DND-41 (cell line): ENCODE data around the gene C22orf23.

ENCODE experiments used
- ATAC-seq: fragments of 200-7000 bp; cut with Tn5 transposase; 3 replicates; pipeline ENCODE4 v1.9.1; 2021; ENCODE audit warnings: low read depth; ENCODE audit not compliant: insufficient read depth
- DNase-seq: peaks from one replicate; pipeline ENCODE4 v3.0.0-alpha.2; 2020
- H2AFZ ChIP-seq: 2 replicates; pipeline ENCODE4 v1.6.0; 2012; ENCODE audit warnings: low read depth, low read length
- H3K27ac ChIP-seq: 2 replicates; pipeline ENCODE4 v1.5.1; 2012; ENCODE audit warnings: low read length, inconsistent platforms
- H3K27me3 ChIP-seq: fragments of 200-600 bp; sonication (generic); 2 replicates; pipeline ENCODE4 v1.6.0; 2012; ENCODE audit warnings: low read length, mild to moderate bottlenecking, inconsistent platforms; ENCODE audit not compliant: insufficient read depth, poor library complexity
- H3K36me3 ChIP-seq: 2 replicates; pipeline ENCODE4 v1.5.1; 2012; ENCODE audit warnings: low read length, inconsistent platforms; ENCODE audit not compliant: insufficient read depth
- H3K4me1 ChIP-seq: 2 replicates; pipeline ENCODE4 v1.5.1; 2012; ENCODE audit warnings: mild to moderate bottlenecking, low read length; ENCODE audit not compliant: insufficient read depth
- H3K4me2 ChIP-seq: 2 replicates; pipeline ENCODE4 v1.6.0; 2012; ENCODE audit warnings: mild to moderate bottlenecking, moderate library complexity, low read length, inconsistent platforms; ENCODE audit not compliant: insufficient read depth
- H3K4me3 ChIP-seq, 2 experiments: fragments of 200-600 bp in 1 of 2; shearing (Covaris generic) in 1 of 2; 2 replicates each; pipeline ENCODE4 v1.5.1; 2012 to 2016; ENCODE audit warnings: inconsistent platforms in 2 of 2, low read length in 2 of 2, mild to moderate bottlenecking in 2 of 2, low read depth in 1 of 2, moderate library complexity in 1 of 2
- H3K79me2 ChIP-seq: 2 replicates; pipeline ENCODE4 v1.6.0; 2012; ENCODE audit warnings: low read length, inconsistent platforms; ENCODE audit not compliant: insufficient read depth
- H3K9ac ChIP-seq: 2 replicates; pipeline ENCODE4 v1.6.0; 2012; ENCODE audit warnings: low read depth, mild to moderate bottlenecking, inconsistent platforms, low read length, moderate library complexity
- H3K9me3 ChIP-seq: 2 replicates; pipeline ENCODE4 v1.5.1; 2012; ENCODE audit warnings: low read length, moderate library complexity, mild to moderate bottlenecking, inconsistent platforms; ENCODE audit not compliant: insufficient read depth, severe bottlenecking
- H4K20me1 ChIP-seq: 2 replicates; pipeline ENCODE4 v1.6.0; 2012; ENCODE audit warnings: low read length; ENCODE audit not compliant: insufficient read depth
- CTCF ChIP-seq: IDR thresholded peaks from 2 replicates; pipeline ENCODE4 v1.5.1; 2012; ENCODE audit warnings: borderline replicate concordance, low read length, moderate library complexity, mild to moderate bottlenecking; ENCODE audit not compliant: poor library complexity, severe bottlenecking; ENCODE audit errors: extremely low read depth
- EZH2 ChIP-seq: IDR thresholded peaks from 3 replicates; pipeline ENCODE4 v1.6.1; 2012; ENCODE audit warnings: borderline replicate concordance, low read depth, mild to moderate bottlenecking, moderate library complexity, low read length, inconsistent platforms; ENCODE audit not compliant: severe bottlenecking

C22orf23 gene

GRCh38 chr22:37989146-37990045, 36.0 kb upstream of the C22orf23 start:
- H3K27me3 ChIP-seq = no peaks in the 10 kb centered on the region
- ATAC-seq (no peak), DNase-seq (no peak)
- H3K4me2 ChIP-seq = no peak overlapping the region
- H3K9ac ChIP-seq = no peak overlapping the region
- H3K36me3 ChIP-seq = no peaks in the 10 kb centered on the region
- H3K27ac ChIP-seq = no peak overlapping the region
- no peaks in the 10 kb centered on the region for H3K4me1 ChIP-seq
- H4K20me1 ChIP-seq = peaks cover 6% of the 10 kb centered on the region
- no peaks in the 10 kb centered on the region for H3K79me2 ChIP-seq
- H3K4me3 ChIP-seq = no peak overlapping the region
- H3K9me3 ChIP-seq = no peaks in the 10 kb centered on the region
- no peak overlapping the region for H2AFZ ChIP-seq
- TF ChIP-seq CTCF (no peak), EZH2 (no peak)

GRCh38 chr22:37986371-37986770, 33.0 kb upstream of the C22orf23 start:
- H3K4me2 ChIP-seq = no peak overlapping the region
- H3K9me3 ChIP-seq = no peaks in the 10 kb centered on the region
- no peak overlapping the region for H2AFZ ChIP-seq
- H4K20me1 ChIP-seq = peaks cover 6% of the 10 kb centered on the region
- H3K4me1 ChIP-seq = no peaks in the 10 kb centered on the region
- no peaks in the 10 kb centered on the region for H3K27me3 ChIP-seq
- H3K36me3 ChIP-seq = no peaks in the 10 kb centered on the region
- no peak overlapping the region for H3K9ac ChIP-seq
- no peak overlapping the region for H3K4me3 ChIP-seq
- no peak; the same call in 2 of the 3 replicates for ATAC-seq
- no peak overlapping the region for H3K27ac ChIP-seq
- no peaks in the 10 kb centered on the region for H3K79me2 ChIP-seq
- no peak for TF ChIP-seq EZH2
- no peak for TF ChIP-seq CTCF
- no peak for DNase-seq

- H3K9me3 ChIP-seq = no peaks in the 10 kb centered on the region
- H3K27me3 ChIP-seq = no peaks in the 10 kb centered on the region
- H3K4me1 ChIP-seq = no peaks in the 10 kb centered on the region
- TF ChIP-seq EZH2 (no peak), CTCF (no peak)
- DNase-seq = no peak
- peaks cover 6% of the 10 kb centered on the region for H4K20me1 ChIP-seq
- ATAC-seq = no peak
- no peaks in the 10 kb centered on the region for H3K79me2 ChIP-seq
- no peak overlapping the region for H3K9ac ChIP-seq
- no peak overlapping the region for H3K27ac ChIP-seq
- no peak overlapping the region for H2AFZ ChIP-seq
- H3K36me3 ChIP-seq = no peaks in the 10 kb centered on the region
- H3K4me3 ChIP-seq = no peak overlapping the region
- no peak overlapping the region for H3K4me2 ChIP-seq
Observed at GRCh38 chr22:37985751-37986281, 32.4 kb upstream of the C22orf23 start.
